CD1c-positive myeloid dendritic cell (primary cell): Measurements from ENCODE around the gene DLG2.

Experiments
- DNase-seq: peaks from one replicate; pipeline ENCODE4 v3.0.0-alpha.2; 2016; ENCODE audit errors: extremely low spot score

Gene DLG2

GRCh38 chr11:84566671-84567070, 1060.5 kb downstream of the DLG2 start:
- DNase-seq: no peak

- DNase-seq: no peak
These were observed 1062.3 kb downstream of the DLG2 start for GRCh38 chr11:84564867-84565184.

- DNase-seq: peak; percentile 24
These were observed 1062.8 kb downstream of the DLG2 start for GRCh38 chr11:84564180-84564866.

- no peak for DNase-seq
These were observed 1063.8 kb downstream of the DLG2 start for GRCh38 chr11:84563356-84563755.

GRCh38 chr11:84560206-84560605, 1066.9 kb downstream of the DLG2 start:
- DNase-seq: no peak

GRCh38 chr11:84558085-84558905, 1068.8 kb downstream of the DLG2 start:
- peak; percentile 30 for DNase-seq

- no peak for DNase-seq
These were observed 1074.4 kb downstream of the DLG2 start for GRCh38 chr11:84552791-84553190.

GRCh38 chr11:84549217-84549616, 1077.9 kb downstream of the DLG2 start:
- DNase-seq: peak; percentile 17

- no peak for DNase-seq
These were observed 1082.6 kb downstream of the DLG2 start for GRCh38 chr11:84544566-84544965.

GRCh38 chr11:84543367-84544159, 1083.6 kb downstream of the DLG2 start:
- DNase-seq: no peak

GRCh38 chr11:84541731-84542340, 1085.3 kb downstream of the DLG2 start:
- DNase-seq: no peak

GRCh38 chr11:84536456-84536855, 1090.7 kb downstream of the DLG2 start:
- DNase-seq: no peak

GRCh38 chr11:84532364-84532763, 1094.8 kb downstream of the DLG2 start:
- DNase-seq: no peak

GRCh38 chr11:84526250-84526649, 1100.9 kb downstream of the DLG2 start:
- no peak for DNase-seq

GRCh38 chr11:84524422-84525051, 1102.6 kb downstream of the DLG2 start:
- DNase-seq: no peak

- no peak for DNase-seq
These were observed 1104.8 kb downstream of the DLG2 start for GRCh38 chr11:84522331-84522730.

- DNase-seq: no peak
These were observed 1108.4 kb downstream of the DLG2 start for GRCh38 chr11:84518631-84519183.

GRCh38 chr11:84514436-84514835, 1112.7 kb downstream of the DLG2 start:
- no peak for DNase-seq

GRCh38 chr11:84503503-84503902, 1123.6 kb downstream of the DLG2 start:
- no peak for DNase-seq

GRCh38 chr11:84501750-84502149, 1125.4 kb downstream of the DLG2 start:
- no peak for DNase-seq

- DNase-seq: no peak
These were observed 1129.1 kb downstream of the DLG2 start for GRCh38 chr11:84497981-84498411.
